Activated CD4-positive, CD25-positive, alpha-beta regulatory T cell treated with anti-CD3 and anti-CD28 coated beads, Interleukin-2, amount 50 U/mL, for 72 hours (primary cell): ENCODE data around the gene WNT4.
"Not testable (repeated sequence)": the region's sequence is repeated elsewhere in the genome, so short reads cannot be mapped to it uniquely, and the experiment has no call there.

ENCODE experiments used
- DNase-seq: peaks from one replicate; pipeline ENCODE4 v3.0.0; 2021

Gene WNT4

DNA sequence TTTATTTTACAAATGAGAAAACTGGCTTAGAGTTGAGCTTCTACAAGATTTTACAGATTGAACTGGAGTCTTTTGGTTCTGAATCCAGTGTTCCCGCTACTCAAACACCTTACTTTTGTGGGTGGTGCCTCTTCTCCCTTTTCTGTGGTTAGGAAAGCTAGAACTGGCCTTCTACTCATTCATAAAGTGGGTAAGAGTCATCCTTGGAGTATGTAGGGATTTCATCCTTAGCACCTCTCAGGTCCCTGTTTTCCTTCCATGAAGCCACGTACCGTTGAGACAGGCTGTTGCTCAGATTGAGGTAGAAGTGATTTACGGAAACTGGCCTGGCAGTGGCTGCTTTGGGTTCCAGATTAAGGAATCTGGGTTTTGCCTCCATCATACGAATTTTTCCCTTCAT, 35.8 kb downstream of the WNT4 start:
- no peak for DNase-seq

DNA sequence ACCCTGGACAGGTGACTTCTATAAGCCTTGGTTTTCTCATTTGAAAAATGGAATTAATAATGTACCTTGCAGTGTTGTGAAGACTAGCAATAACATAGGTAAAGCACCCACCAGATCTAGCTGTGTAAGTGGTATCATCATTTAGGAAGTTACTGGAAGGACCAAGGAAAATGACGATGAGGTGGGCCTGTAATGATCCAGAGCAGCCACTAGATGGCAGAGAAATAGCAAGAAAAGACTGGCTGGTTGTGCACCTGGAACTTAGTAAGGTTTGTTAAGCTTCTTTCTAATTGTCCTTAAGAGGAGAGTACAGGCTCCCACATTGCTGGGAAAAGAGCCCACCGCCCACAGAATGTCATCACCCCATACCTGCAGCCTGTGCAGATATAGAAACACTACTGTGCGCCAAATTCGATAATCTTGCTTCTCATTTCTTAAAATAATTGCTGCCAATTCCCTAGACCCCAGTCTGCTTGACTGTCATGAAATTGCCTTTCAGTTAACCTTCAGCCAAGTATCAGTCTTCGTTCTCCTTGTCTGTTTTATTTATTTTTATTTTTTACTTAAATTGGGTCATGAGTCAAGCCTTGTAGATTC, 37.2 kb downstream of the WNT4 start:
- DNase-seq: no peak

GRCh38 chr1:22104865-22105437, 37.9 kb downstream of the WNT4 start:
- no peak for DNase-seq

DNA sequence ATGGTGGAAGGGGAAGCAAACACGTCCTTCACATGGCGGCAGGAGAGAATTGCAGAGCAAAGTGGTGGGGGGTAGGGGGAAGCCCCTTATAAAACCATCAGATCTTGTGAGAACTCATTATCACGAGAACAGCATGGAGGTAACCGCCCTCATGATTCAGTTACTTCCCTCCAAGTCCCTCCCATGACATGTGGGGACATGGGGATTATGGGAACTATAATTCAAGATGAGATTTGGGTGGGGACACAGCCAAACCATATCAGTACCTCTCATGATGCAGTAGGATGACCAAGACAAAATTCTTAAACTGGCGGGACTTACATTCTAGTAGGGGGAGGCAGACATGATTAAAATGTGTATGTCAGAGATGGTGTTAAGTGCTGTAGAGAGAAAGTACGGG, 38.8 kb downstream of the WNT4 start:
- DNase-seq: no peak

DNA sequence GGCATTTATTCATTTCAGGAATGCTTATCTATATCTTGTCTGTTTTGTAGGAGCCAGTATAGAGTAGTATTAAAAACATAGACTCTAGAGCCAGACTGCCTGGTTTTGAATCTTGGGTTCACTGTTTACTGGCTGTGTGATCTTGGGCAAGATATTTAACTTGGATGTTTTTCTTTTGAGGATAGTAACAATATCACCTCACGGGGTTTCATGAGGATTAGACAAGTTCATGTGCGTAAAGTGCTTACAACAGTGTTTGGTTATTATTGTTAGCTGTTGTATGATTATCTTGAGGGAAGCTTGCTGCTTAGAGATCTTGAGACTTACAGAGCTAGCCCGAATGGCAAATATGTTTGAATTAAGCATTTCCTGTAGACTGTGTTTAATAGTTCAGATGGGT, 40.2 kb downstream of the WNT4 start:
- DNase-seq: no peak

DNA sequence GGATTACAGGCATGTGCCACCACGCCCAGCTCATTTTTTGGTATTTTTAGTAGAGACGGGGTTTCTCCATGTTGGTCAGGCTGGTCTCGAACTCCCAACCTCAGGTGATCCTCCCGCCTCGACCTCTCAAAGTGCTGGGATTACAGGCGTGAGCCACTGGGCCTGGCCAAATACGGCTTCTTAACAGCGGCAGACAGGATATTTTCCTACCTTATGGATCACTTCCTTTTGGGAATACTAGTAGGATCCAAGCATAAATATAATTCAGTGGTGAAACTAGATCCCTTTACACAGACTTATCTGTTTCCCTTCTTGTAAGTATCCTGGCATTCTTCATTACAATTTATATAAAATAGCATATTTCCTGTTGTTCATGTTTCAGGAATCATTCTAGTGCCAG, 40.9 kb downstream of the WNT4 start:
- no peak for DNase-seq

DNA sequence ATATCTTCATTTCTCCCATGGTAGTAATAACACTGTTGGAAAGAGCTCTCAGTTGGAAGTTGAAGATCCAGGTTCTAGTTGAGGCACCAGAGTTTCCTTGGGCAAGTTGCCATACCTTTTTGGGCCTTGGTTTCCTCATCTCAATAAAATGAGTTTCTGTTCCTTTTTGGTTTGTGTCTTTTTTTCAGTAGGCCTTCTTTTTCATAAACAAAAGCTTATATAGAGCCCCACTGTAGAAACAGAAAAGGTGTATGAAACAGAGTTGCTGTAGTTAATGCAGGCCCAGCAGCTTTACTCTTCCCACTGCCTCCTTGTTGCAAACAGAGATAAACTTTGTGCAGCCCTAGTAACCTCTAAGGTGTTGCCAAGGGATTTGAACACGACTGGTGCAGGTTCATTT, 41.7 kb downstream of the WNT4 start:
- DNase-seq: no peak

- no peak for DNase-seq
These were observed 42.7 kb downstream of the WNT4 start for GRCh38 chr1:22100168-22100567.

GRCh38 chr1:22098752-22099151, 44.1 kb downstream of the WNT4 start:
- no peak for DNase-seq

GRCh38 chr1:22096463-22096862, 46.4 kb downstream of the WNT4 start:
- no peak for DNase-seq

DNA sequence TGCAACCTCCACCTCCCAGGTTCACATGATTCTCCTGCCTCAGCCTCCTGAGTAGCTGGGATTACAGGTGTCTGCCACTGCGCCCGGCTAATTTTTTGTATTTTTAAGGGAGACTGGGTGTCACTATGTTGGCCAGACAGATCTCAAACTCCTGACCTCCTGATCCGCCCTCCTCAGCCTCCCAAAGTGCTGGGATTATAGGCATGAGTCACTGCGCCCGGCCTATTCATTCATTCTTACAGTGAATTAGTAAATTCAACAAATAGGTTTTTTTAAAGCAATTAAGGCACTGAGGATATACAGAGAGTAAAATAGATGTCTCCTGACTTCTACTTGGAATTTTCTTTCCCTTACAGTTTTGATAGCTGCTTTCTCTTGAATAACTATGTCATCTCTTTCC, 46.9 kb downstream of the WNT4 start:
- DNase-seq: no peak

DNA sequence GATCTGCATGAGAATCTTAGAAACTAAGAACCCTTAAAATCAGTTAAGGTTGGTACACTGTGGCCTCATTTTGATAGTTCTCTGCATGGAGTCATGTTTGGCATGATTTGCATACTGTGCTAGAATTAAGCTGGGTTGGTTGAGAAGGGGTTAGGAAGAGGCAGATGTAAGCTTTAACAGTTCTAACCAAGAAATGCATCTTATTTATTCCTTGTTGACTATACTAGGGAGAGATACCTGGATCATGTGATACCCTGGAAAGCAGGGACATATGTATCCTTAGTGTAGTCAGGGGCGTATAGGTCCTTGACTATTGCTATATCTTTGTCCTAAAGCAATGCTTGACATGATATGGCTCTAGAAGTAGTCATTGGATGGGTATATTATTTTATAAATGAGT, 49.4 kb downstream of the WNT4 start:
- no peak for DNase-seq

GRCh38 chr1:22092026-22092768, 50.7 kb downstream of the WNT4 start:
- not testable (repeated sequence) for DNase-seq

DNA sequence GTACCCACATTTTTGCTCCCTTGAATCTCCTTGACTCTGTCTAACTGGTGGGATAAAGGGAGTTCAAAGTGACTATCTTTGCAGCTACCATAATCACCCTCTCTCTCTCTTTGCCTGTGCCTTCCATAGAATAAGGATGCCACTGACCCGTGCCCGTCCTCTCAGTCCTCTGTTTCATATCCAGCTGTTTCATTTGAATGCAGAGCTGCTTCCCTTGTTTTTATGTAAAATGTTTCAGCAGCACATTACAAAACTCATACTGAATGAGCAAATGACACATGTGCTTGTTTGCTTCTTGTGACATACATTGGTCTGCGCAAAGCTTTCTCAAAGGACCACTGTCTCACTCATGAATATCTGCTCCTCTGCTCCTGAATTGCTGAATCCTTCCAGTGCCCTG, 52.0 kb downstream of the WNT4 start:
- DNase-seq: no peak

DNA sequence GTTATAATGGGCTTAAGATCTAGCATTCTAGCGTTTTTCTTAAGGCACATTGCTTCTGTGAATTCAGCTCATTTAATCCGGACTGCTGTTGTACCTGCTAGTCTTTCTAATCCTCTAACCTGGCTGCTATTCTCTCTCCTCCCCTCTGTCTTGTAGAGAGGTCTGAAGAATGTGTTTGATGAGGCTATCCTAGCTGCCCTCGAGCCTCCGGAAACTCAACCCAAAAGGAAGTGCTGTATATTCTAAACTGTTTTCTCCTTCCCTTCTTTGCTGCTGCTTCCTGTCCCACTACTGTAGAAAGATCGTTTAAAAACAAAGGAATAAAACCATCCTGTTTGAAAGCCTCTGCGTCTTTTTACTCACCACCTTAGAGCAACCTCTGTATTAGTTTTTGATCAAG, 53.1 kb downstream of the WNT4 start:
- no peak for DNase-seq

DNA sequence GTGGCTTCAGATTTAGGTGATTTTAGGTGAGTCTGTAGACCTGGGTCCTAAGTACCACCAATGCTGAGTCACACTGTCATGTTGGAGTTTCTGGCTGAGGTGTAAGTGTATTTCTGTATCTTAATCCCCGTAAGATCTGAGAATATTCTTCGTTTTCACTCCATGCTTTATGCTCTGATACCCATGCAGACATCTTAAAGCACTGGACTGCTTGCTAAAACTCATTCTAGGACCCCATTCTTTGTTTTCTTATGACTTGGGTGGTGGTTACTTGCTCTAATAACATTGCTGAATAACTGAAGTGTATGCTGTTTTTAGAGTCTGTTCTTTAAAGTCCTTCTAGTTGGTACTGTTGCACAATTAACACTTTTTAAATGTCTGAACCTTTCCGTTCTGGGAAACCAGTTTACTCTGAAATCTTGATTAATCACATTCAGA, 53.7 kb downstream of the WNT4 start:
- no peak for DNase-seq

GRCh38 chr1:22088331-22088730, 54.6 kb downstream of the WNT4 start:
- DNase-seq: no peak

DNA sequence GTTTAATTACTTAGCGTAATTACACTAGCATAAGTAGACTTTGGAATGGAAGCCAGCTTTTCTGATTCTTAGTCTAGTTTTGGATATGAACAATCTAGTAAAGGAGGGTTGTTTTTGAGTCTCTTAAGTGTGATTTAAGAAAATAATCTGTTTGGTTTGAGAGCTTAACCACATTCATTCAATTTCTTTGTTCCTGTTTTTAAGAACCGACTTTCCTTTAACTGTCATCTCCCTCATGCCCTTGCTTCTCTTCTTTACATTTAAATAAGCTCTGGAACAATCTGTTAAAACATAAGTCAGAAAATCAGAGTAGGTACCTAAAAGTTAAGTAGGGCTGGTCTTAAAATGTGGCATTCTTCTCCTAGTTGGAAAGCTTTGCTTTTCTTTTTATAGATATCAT, 62.7 kb downstream of the WNT4 start:
- no peak for DNase-seq

DNA sequence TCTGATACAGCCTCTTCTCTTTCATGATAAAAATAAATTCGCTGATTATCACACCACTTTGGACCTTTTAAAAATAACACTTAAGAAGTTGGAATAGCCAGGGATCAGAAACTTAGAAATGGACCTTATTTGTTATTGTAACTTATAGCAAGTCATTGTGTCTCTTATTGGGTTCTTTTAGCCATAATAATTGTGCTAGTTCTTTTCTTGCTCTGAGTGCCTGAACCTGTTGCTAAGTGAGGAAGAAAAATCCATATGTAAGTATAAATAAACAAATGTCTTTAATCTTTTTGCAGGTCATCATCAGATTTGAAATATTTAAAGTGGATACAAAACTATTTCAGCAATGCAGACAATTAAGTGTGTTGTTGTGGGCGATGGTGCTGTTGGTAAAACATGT, 64.8 kb downstream of the WNT4 start:
- no peak for DNase-seq

DNA sequence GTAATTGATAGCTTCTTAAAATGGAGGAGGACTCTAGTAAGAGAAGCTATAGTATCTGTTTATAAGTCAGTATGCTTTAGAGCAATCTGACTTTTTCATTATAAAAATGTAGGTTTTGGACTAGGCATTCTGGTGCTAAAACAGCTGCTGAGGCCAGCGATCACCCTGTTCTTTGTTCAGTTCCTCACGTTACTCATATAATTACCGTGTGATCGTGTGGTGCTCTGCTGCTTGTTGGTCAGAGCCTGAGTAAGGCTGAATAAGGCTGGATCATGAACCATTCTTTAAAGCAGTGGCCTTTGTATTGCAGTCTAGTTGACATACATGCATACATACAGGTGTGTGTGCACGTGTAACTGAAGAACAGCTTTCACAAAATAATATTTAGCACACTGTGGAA, 65.2 kb downstream of the WNT4 start:
- DNase-seq: no peak

- no peak for DNase-seq
These were observed 66.6 kb downstream of the WNT4 start for GRCh38 chr1:22076346-22076745.

DNA sequence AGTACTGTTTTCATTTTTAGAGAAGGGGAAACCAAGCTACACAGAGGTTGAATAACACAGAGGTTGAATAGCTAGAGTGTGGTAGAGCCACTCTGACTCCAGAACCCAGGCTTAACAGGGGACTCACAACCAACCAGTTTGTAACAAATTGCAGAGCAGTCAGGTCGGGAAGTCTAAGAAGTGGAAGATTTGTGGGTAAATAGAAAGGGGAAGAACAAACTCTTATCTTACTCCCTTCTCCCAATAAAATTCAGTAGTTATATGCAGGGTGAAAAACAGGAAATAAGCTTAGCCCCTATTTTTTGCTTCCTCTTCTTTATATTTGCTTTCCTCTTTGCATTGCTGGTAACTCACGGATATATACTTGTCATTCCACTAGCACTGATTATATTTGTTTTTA, 67.2 kb downstream of the WNT4 start:
- DNase-seq: no peak

DNA sequence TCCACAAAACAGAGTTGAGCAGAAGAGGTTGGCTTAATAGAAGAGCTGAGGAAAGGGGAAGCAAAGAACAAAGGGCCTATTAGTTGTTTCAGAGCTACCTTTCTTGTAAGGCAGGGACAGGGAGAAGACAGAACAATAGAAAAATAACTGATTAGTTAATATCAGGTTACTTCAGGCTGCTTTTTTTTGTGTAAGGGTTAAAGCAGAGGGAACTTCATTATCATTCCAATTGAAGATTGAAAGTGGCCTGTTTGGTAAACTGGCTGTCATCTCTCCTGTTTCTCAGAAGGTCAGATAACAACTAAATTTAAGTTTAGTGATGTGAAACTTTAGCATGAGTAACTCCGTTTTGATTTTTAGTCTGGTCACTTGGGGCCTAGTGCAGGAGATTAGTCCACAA, 68.1 kb downstream of the WNT4 start:
- DNase-seq: no peak

- no peak for DNase-seq
These were observed 71.4 kb downstream of the WNT4 start for GRCh38 chr1:22071511-22071910.
